H9 (cell line): ENCODE results near the gene NAP1L1. TPM values are rescaled to one million over a fixed set of nuclear protein-coding genes. Genes with fewer than 3 reads are reported as not detected.

Source experiments
- DNase-seq: peaks from one replicate; pipeline ENCODE4 v3.0.0-alpha.2; 2017
- H2AFZ ChIP-seq: one replicate; pipeline ENCODE4 v1.6.1; 2013; ENCODE audit warnings: mild to moderate bottlenecking, low read length, control low read depth, moderate library complexity
- H2AK5ac ChIP-seq: 2 replicates; pipeline ENCODE4 v1.6.1; 2013; ENCODE audit warnings: low read length, control low read depth, mixed read lengths; ENCODE audit not compliant: insufficient read length
- H2BK120ac ChIP-seq: one replicate; pipeline ENCODE4 v1.6.1; 2013; ENCODE audit warnings: low read depth, mild to moderate bottlenecking, low read length, control low read depth, inconsistent platforms; ENCODE audit not compliant: poor library complexity, severe bottlenecking
- H2BK12ac ChIP-seq: 2 replicates; pipeline ENCODE4 v1.6.1; 2013; ENCODE audit warnings: low read length, control low read depth, mixed read lengths, low read depth; ENCODE audit not compliant: insufficient read length
- H2BK15ac ChIP-seq: 2 replicates; pipeline ENCODE4 v1.6.1; 2013; ENCODE audit warnings: low read depth, low read length, control low read depth
- H2BK20ac ChIP-seq: one replicate; pipeline ENCODE4 v1.6.1; 2013; ENCODE audit warnings: low read depth, mild to moderate bottlenecking, low read length, control low read depth, inconsistent platforms; ENCODE audit not compliant: poor library complexity, severe bottlenecking
- H2BK5ac ChIP-seq: 2 replicates; pipeline ENCODE4 v1.6.1; 2013; ENCODE audit warnings: low read length, control low read depth, mixed read lengths; ENCODE audit not compliant: insufficient read length
- H3K14ac ChIP-seq: 2 replicates; pipeline ENCODE4 v1.6.1; 2013; ENCODE audit warnings: low read length, control low read depth; ENCODE audit not compliant: insufficient read depth
- H3K18ac ChIP-seq: 2 replicates; pipeline ENCODE4 v1.6.1; 2013; ENCODE audit warnings: low read depth, mild to moderate bottlenecking, mixed read lengths, low read length, control low read depth; ENCODE audit not compliant: insufficient read length
- H3K23ac ChIP-seq: 2 replicates; pipeline ENCODE4 v1.6.1; 2013; ENCODE audit warnings: low read length, control low read depth, mixed read lengths, low read depth; ENCODE audit not compliant: insufficient read length
- H3K23me2 ChIP-seq: 2 replicates; pipeline ENCODE4 v1.6.1; 2013; ENCODE audit warnings: low read depth, mild to moderate bottlenecking, mixed read lengths, low read length, control low read depth; ENCODE audit not compliant: insufficient read length, poor library complexity, severe bottlenecking
- H3K27ac ChIP-seq: 2 replicates; pipeline ENCODE4 v1.5.1; 2013; ENCODE audit warnings: low read length, control low read depth, mixed read lengths, low read depth; ENCODE audit not compliant: insufficient read length
- H3K27me3 ChIP-seq: 2 replicates; pipeline ENCODE4 v1.6.1; 2013; ENCODE audit warnings: low read length, control low read depth, inconsistent platforms; ENCODE audit not compliant: insufficient read depth
- H3K4ac ChIP-seq: 2 replicates; pipeline ENCODE4 v1.6.1; 2013; ENCODE audit warnings: low read depth, mild to moderate bottlenecking, control low read depth, inconsistent platforms, low read length, moderate library complexity
- H3K4me1 ChIP-seq: 2 replicates; pipeline ENCODE4 v1.6.1; 2013; ENCODE audit warnings: low read length, control low read depth, inconsistent platforms; ENCODE audit not compliant: insufficient read depth
- H3K4me2 ChIP-seq: 2 replicates; pipeline ENCODE4 v1.6.1; 2013; ENCODE audit warnings: low read length, control low read depth, mixed read lengths; ENCODE audit not compliant: insufficient read length, insufficient read depth
- H3K56ac ChIP-seq: 2 replicates; pipeline ENCODE4 v1.6.1; 2013; ENCODE audit warnings: low read depth, mild to moderate bottlenecking, mixed read lengths, low read length, control low read depth; ENCODE audit not compliant: insufficient read length
- H3K79me1 ChIP-seq: 2 replicates; pipeline ENCODE4 v1.6.1; 2013; ENCODE audit warnings: low read depth, mild to moderate bottlenecking, moderate library complexity, low read length, control low read depth, inconsistent platforms; ENCODE audit not compliant: insufficient read depth, poor library complexity, severe bottlenecking
- H3K79me2 ChIP-seq: 2 replicates; pipeline ENCODE4 v1.6.1; 2013; ENCODE audit warnings: low read length, control low read depth, inconsistent platforms; ENCODE audit not compliant: insufficient read depth
- H3K9ac ChIP-seq: 2 replicates; pipeline ENCODE4 v1.6.1; 2013; ENCODE audit warnings: low read length, control low read depth, mixed read lengths; ENCODE audit not compliant: insufficient read length; ENCODE audit errors: extremely low read depth
- H3K9me3 ChIP-seq: one replicate; pipeline ENCODE4 v1.6.1; 2013; ENCODE audit warnings: low read depth, low read length, inconsistent platforms; ENCODE audit not compliant: control insufficient read depth
- H3T11ph ChIP-seq: one replicate; pipeline ENCODE4 v1.6.1; 2013; ENCODE audit warnings: mild to moderate bottlenecking, low read length, control low read depth, inconsistent platforms
- H4K20me1 ChIP-seq: one replicate; pipeline ENCODE4 v1.6.1; 2013; ENCODE audit not compliant: control insufficient read depth, insufficient read length, insufficient read depth
- H4K5ac ChIP-seq: 2 replicates; pipeline ENCODE4 v1.6.1; 2013; ENCODE audit warnings: low read depth, mild to moderate bottlenecking, mixed read lengths, low read length, control low read depth; ENCODE audit not compliant: insufficient read length
- H4K8ac ChIP-seq: replicated peaks from 2 replicates; pipeline ENCODE4 v1.6.1; 2013; ENCODE audit warnings: low read length, control low read depth, mixed read lengths, low read depth; ENCODE audit not compliant: insufficient read length
- H4K91ac ChIP-seq: 2 replicates; pipeline ENCODE4 v1.6.1; 2013; ENCODE audit warnings: low read depth, mild to moderate bottlenecking, moderate library complexity, mixed read lengths, low read length, control low read depth; ENCODE audit not compliant: insufficient read length
- H3K27ac Mint-ChIP-seq, 3 experiments: 2 replicates in 2 of 3; 3 replicates in 1 of 3; pipeline ENCODE4 v1.8.0; 2020 to 2021; ENCODE audit warnings: mixed read lengths in 3 of 3, mild to moderate bottlenecking in 1 of 3, moderate library complexity in 1 of 3
- H3K27me3 Mint-ChIP-seq: 2 replicates; pipeline ENCODE4 v1.8.0; 2021; ENCODE audit warnings: low read depth, mild to moderate bottlenecking, moderate library complexity, mixed read lengths
- H3K36me3 Mint-ChIP-seq, 3 experiments: 2 replicates in 2 of 3; 3 replicates in 1 of 3; pipeline ENCODE4 v1.8.0; 2020 to 2021; ENCODE audit warnings: low read depth in 3 of 3, mixed read lengths in 3 of 3; ENCODE audit not compliant: insufficient read depth in 1 of 3
- H3K4me1 Mint-ChIP-seq, 2 experiments: 2 replicates each; pipeline ENCODE4 v1.8.0; 2020; ENCODE audit warnings: mixed read lengths in 2 of 2
- H3K4me3 Mint-ChIP-seq, 2 experiments: 2 replicates in 1 of 2; 3 replicates in 1 of 2; pipeline ENCODE4 v1.8.0; 2020 to 2021; ENCODE audit warnings: mild to moderate bottlenecking in 2 of 2, mixed read lengths in 2 of 2, moderate library complexity in 1 of 2
- H3K9me3 Mint-ChIP-seq, 2 experiments: 2 replicates in 1 of 2; 3 replicates in 1 of 2; pipeline ENCODE4 v1.8.0; 2020; ENCODE audit warnings: mild to moderate bottlenecking in 2 of 2, mixed read lengths in 2 of 2, moderate library complexity in 1 of 2
- WGBS: extraction: QIAGEN DNeasy Blood & Tissue Kit; methylation state at CpG from one replicate; pipeline ENCODE4 v1.1.7; 2013; ENCODE audit warnings: missing lambda C conversion rate, low lambda C conversion rate, mixed read lengths; ENCODE audit not compliant: insufficient read length; ENCODE audit errors: extremely low coverage; 5-methylcytosine and 5-hydroxymethylcytosine counted together
- total RNA-seq: library from RNA; stranded (reverse); gene quantifications from 2 replicates; pipeline ENCODE4 v1.2.1, GENCODE V29; 2021
- TF ChIP-seq, protein P1 (sequence below): fragments of 200-600 bp; sonication (generic); conservative IDR thresholded peaks from 3 replicates; pipeline ENCODE4 v1.8.0; 2021; ENCODE audit warnings: antibody characterized with exemption, mild to moderate bottlenecking

The NAP1L1 gene
- total RNA-seq, 1 experiment from 2014 or later: 1,012 TPM

DNA sequence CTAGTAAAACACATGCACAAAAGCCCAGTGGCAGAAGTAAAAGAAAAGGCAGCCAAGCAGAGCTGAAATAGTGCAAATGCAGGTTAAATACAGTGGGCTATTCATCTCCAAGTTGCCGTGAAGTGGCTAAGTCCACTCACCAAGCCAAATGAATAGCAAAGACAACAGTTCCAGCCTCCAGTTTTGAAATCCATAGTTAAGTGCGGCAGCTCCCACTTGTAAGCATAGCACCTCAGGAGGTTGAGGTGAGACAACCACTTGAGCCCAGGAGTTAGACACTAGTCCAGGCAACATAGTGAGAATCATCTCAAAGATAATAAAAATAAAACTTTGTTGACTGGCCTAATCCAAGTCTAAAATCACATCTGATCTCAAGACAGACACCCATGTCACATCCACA lies 43.1 kb downstream of the NAP1L1 start:
- Histone ChIP-seq H2BK15ac (no peak overlapping the region), H3K23me2 (no peaks in the 10 kb centered on the region), H4K8ac (no peak overlapping the region), H3K9me3 (no peaks in the 10 kb centered on the region), H3K4ac (no peak overlapping the region), H3K79me2 (no peaks in the 10 kb centered on the region), H3K9ac (no peak overlapping the region), H2BK5ac (no peak overlapping the region), H4K91ac (no peak overlapping the region), H4K20me1 (no peaks in the 10 kb centered on the region), H2AK5ac (no peak overlapping the region), H2BK12ac (no peak overlapping the region), H3K27me3 (no peaks in the 10 kb centered on the region), H2AFZ (no peak overlapping the region), H3T11ph (no peak overlapping the region), H2BK20ac (no peak overlapping the region), H3K56ac (no peak overlapping the region), H3K4me1 (peaks cover 3% of the 10 kb centered on the region), H4K5ac (no peak overlapping the region), H3K23ac (no peak overlapping the region), H3K18ac (no peak overlapping the region), H3K79me1 (no peaks in the 10 kb centered on the region), H3K27ac (no peak overlapping the region), H2BK120ac (no peak overlapping the region), H3K4me2 (no peak overlapping the region), H3K14ac (no peak overlapping the region)
- TF ChIP-seq, protein P1, sequence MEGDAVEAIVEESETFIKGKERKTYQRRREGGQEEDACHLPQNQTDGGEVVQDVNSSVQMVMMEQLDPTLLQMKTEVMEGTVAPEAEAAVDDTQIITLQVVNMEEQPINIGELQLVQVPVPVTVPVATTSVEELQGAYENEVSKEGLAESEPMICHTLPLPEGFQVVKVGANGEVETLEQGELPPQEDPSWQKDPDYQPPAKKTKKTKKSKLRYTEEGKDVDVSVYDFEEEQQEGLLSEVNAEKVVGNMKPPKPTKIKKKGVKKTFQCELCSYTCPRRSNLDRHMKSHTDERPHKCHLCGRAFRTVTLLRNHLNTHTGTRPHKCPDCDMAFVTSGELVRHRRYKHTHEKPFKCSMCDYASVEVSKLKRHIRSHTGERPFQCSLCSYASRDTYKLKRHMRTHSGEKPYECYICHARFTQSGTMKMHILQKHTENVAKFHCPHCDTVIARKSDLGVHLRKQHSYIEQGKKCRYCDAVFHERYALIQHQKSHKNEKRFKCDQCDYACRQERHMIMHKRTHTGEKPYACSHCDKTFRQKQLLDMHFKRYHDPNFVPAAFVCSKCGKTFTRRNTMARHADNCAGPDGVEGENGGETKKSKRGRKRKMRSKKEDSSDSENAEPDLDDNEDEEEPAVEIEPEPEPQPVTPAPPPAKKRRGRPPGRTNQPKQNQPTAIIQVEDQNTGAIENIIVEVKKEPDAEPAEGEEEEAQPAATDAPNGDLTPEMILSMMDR: no peak
- Mint-ChIP-seq H3K9me3 (no peaks in the 10 kb centered on the region; a peak in 1 of 5 replicates), H3K4me1 (peaks cover 31 to 44% of the 10 kb centered on the region in 2 experiments), H3K27me3 (no peaks in the 10 kb centered on the region), H3K27ac (peak overlapping the region in 2 of 3 experiments; percentile 49 to 63; a peak in 3 of 7 replicates), H3K4me3 (no peak overlapping the region), H3K36me3 (peaks cover 4 to 22% (median 15%) of the 10 kb centered on the region in 3 experiments; a peak in 6 of 7 replicates)
- no peak for DNase-seq
- no CpG with 5 or more reads among the region's 2 CpGs for WGBS
